Large intestine (tissue), 3 donors: ENCODE data around the gene OR6X1. TPM values are rescaled to one million over a fixed set of nuclear protein-coding genes. Genes with fewer than 3 reads are reported as not detected.
"Not testable (repeated sequence)": the region's sequence is repeated elsewhere in the genome, so short reads cannot be mapped to it uniquely, and the experiment has no call there.

Experiments used
- DNase-seq, 2 donors: peaks; one replicate each; pipeline versions ENCODE4 v3.0.0 to v3.0.0-alpha.2; 2013
- H3K27ac ChIP-seq: one replicate; pipeline ENCODE4 v1.5.1; 2013; ENCODE audit warnings: low read length
- H3K27me3 ChIP-seq: 2 replicates; pipeline ENCODE4 v1.6.1; 2013; ENCODE audit warnings: low read length; ENCODE audit not compliant: control insufficient read depth, insufficient read depth
- H3K36me3 ChIP-seq: 2 replicates; pipeline ENCODE4 v1.6.1; 2013; ENCODE audit warnings: low read length; ENCODE audit not compliant: control insufficient read depth, insufficient read depth
- H3K4me1 ChIP-seq: one replicate; pipeline ENCODE4 v1.6.1; 2013; ENCODE audit warnings: low read length; ENCODE audit not compliant: control insufficient read depth, insufficient read depth
- H3K4me3 ChIP-seq: one replicate; pipeline ENCODE4 v1.5.1; 2013; ENCODE audit warnings: low read length
- H3K9me3 ChIP-seq: one replicate; pipeline ENCODE4 v1.6.1; 2013; ENCODE audit warnings: mild to moderate bottlenecking, low read depth, low read length, moderate library complexity; ENCODE audit not compliant: control insufficient read depth
- WGBS: methylation state at CpG from one replicate; pipeline ENCODE4 v1.1.5; 2013; ENCODE audit warnings: low lambda C conversion rate; ENCODE audit not compliant: insufficient coverage; 5-methylcytosine and 5-hydroxymethylcytosine counted together
- polyA plus RNA-seq: library from polyadenylated mRNA; unstranded; fragments of 120-200 nt; gene quantifications from one replicate; pipeline ENCODE4 v1.2.1, GENCODE V29; 2013

OR6X1 gene
- polyA plus RNA-seq, 1 donor, result not detected

DNA sequence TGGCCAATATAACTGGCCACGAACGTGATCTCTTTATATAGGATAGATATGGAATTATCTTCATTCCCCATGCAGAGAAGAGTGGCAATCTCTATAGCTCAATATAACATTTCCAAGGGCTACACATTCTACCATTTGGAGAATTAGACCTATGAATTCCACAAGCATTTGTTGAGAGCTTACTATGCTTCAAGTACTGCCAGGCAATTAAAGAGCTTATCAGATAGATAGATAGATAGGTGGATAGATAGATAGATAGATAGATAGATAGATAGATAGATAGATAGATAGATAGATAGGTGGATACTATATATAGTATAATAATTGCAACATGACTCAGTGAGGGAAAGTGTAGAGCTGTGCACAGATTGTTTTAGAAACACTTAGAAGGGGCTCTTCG, 1.5 kb upstream of the OR6X1 start:
- Histone ChIP-seq H3K36me3 (no peaks in the 10 kb centered on the region), H3K9me3 (no peaks in the 10 kb centered on the region), H3K4me1 (no peaks in the 10 kb centered on the region), H3K27me3 (peaks cover 3% of the 10 kb centered on the region), H3K27ac (no peak overlapping the region), H3K4me3 (no peak overlapping the region)
- no peak for DNase-seq
- no CpG with 5 or more reads among the region's 3 CpGs for WGBS

DNA sequence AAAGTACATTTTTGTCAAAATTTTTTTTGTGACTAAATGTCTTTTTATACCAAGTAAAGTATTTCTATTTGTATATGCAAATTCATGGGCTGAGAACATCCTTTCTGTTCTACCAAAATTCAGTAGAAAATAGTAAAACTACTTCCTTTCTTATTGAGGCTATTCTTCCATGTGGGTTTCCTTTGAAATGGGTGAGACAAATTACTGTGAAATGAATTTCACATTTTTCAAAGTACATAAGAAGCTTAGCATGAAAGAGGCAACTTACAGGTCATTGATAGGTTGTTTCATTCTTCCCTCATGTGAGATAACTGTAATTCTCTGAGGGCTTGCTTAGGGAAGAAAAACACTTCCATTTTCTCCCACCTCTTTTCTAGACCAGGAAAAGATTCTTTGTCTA, 1.0 kb upstream of the OR6X1 start:
- no peaks in the 10 kb centered on the region for H3K9me3 ChIP-seq
- H3K27me3 ChIP-seq, result peaks cover 3% of the 10 kb centered on the region
- DNase-seq, result no peak
- no peaks in the 10 kb centered on the region for H3K36me3 ChIP-seq
- H3K4me1 ChIP-seq, result no peaks in the 10 kb centered on the region
- H3K4me3 ChIP-seq, result no peak overlapping the region
- H3K27ac ChIP-seq, result no peak overlapping the region

DNA sequence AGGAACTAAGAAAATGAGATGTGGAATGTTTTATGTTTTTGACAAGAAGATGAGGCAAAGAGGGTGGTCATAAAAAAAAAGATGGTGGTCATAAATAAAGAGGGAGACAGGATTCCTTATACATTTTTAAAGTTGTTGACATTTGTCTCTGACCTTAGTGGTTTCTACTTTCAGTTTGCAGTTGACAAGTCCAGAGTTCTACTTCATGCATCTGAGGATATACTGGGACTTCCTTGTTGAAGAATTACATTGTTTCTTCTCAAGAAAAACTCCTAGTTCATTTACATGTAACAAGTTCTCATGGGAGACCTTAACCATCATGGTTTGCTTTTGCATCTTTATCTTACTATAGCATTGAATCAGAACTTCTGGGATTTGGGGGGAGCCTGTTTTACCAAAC, 1.2 kb downstream of the OR6X1 start:
- Histone ChIP-seq H3K4me3 (no peak overlapping the region), H3K4me1 (no peaks in the 10 kb centered on the region), H3K9me3 (no peaks in the 10 kb centered on the region), H3K27ac (no peak overlapping the region), H3K27me3 (peaks cover 3% of the 10 kb centered on the region), H3K36me3 (no peaks in the 10 kb centered on the region)
- DNase-seq, result peak in 1 of 2 donors; percentile 33

DNA sequence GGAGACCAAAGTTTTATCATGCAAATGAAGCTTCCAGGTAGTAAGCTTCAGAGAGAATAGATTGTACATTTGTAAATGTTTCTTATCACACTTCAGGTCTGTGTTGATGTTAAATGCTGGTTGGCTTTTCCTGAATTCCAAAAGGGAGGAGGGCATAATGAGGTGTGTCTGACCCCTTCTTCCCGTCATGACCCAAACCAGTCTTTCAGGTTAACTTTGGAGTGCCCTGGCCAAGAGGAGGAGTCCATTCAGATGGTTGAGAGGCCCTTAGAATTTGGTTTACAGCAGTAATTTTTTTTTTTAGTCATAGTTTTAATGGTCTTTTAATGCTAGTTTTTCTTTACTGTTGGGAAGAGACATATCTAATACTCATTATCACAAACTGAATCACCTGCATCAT, 2.5 kb downstream of the OR6X1 start:
- Histone ChIP-seq H3K36me3 (no peaks in the 10 kb centered on the region), H3K27me3 (no peaks in the 10 kb centered on the region), H3K9me3 (no peaks in the 10 kb centered on the region), H3K4me3 (no peak overlapping the region), H3K4me1 (no peaks in the 10 kb centered on the region), H3K27ac (no peak overlapping the region)
- DNase-seq, result no peak
- WGBS, result no CpG with 5 or more reads among the region's 1 CpG

DNA sequence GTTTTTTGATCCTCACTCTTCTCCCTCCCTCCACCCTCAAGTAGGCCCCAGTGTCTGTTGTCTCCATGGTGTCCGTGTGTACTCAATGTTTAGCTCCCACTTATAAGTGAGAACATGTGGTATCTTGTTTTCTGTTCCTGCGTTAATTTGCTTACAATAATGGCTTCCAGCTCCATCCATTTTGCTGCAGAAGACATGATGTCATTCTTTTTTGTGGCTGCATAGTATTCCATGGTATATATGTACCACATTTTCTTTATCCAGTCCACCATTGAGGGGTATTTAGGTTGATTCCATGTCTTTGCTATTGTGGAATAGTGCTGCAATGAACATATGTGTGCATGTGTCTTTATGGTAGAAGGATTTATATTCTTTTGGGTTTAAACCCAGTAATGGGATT, 6.0 kb downstream of the OR6X1 start:
- not testable (repeated sequence) for H3K27ac ChIP-seq, H3K36me3 ChIP-seq, H3K4me1 ChIP-seq, H3K27me3 ChIP-seq, H3K4me3 ChIP-seq, H3K9me3 ChIP-seq, DNase-seq
- WGBS, result 86% methylated on average over 1 of the region's 2 CpGs

DNA sequence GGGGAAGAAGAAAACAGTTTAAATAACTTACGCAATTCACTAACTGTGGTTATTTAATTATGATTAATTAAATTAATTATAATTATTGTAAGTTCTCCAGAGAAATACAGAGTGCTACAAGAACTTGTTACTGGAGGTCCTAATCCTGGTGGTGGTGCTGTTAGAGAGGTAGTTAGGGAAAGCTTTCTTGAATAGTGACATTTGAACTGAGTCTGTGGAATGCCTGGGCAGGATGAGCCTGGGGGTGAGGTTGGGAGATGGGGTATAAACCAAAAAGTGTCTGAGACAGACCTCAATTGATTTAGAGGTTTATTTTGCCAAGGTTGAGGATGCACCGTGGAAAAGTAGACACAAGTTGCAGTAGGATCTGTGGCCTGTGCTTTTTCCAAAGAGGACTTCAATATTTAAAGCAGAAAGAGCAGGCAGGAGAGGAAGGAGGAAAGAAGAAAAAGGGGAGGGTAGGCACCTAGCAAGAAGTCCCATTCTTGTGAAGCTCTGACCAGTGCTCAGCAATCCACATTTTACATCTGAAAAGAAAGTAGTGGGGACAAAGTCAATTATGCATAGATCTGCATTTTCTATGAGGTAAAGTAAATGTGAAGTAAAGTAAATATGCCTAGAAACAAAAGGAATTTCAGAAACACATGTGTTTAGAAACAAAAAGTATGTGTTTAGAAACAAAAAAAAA, 8.4 kb downstream of the OR6X1 start:
- H3K4me1 ChIP-seq, result peaks cover 6% of the 10 kb centered on the region
- DNase-seq, result no peak
- no peak overlapping the region for H3K27ac ChIP-seq
- H3K36me3 ChIP-seq, result no peaks in the 10 kb centered on the region
- H3K4me3 ChIP-seq, result no peak overlapping the region
- no peaks in the 10 kb centered on the region for H3K9me3 ChIP-seq
- WGBS, result no CpG with 5 or more reads among the region's 2 CpGs
- H3K27me3 ChIP-seq, result peaks cover 3% of the 10 kb centered on the region

DNA sequence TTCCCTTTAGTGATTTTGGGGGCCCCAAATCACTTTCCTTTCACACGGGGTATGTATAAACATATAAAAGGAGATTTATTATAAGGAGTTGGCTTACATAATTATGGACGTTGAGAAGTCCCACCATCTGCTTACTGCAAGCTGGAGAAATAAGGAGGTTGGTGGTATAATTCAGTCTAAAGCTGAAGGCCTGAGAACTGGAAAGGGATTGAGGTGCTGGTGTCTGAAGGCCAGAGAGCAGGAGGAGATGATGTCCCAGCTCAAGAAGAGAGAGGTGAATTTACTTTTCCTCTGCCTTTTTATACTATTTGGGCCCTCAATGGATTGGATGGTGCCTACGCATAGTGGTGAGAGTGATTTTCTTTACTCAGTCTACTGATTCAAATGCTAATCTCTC, 11.6 kb downstream of the OR6X1 start:
- Histone ChIP-seq H3K4me3 (no peak overlapping the region), H3K27me3 (peaks cover 3% of the 10 kb centered on the region), H3K4me1 (peaks cover 6% of the 10 kb centered on the region), H3K9me3 (no peaks in the 10 kb centered on the region), H3K36me3 (peaks cover 7% of the 10 kb centered on the region), H3K27ac (no peak overlapping the region)
- no peak for DNase-seq
- 40% methylated on average over 1 of the region's 3 CpGs for WGBS

DNA sequence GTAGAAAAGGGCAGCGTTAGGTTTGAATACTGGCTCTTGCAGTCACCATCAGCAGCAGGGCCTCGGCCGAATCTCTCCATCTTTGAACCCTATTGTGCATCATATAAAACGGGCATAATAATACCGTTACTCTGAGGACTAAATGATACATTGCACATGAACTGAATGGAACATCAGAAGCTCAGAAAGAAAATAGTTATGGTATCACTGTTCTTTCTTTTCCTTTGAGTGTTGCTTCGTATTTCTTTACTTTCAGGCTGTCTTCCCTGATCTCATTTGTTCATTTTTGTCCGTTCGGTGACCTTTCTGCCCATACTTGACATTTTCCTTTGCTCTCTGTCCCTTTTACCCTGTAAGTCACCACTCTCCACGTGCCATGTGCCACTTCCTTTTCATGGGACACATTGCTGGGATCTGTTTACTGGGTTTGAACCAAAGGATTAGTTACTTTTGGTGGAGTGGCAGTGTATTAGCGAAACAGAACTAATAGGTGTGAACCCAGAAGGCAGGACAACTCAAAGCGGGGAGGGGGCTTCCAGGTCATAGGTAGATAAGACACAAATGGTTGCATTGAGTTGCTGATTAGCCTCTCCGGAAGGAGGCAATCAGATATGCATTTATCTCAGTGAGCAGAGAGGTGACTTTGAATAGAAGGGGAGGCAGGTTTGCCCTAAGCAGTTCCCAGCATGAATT, 12.1 kb downstream of the OR6X1 start:
- H3K9me3 ChIP-seq, result no peaks in the 10 kb centered on the region
- DNase-seq, result peak in 1 of 2 donors; percentile 8
- H3K27ac ChIP-seq, result no peak overlapping the region
- peaks cover 7% of the 10 kb centered on the region for H3K36me3 ChIP-seq
- H3K27me3 ChIP-seq, result peaks cover 3% of the 10 kb centered on the region
- WGBS, result 15% methylated on average over 3 of the region's 12 CpGs
- peak overlapping the region; percentile 86 for H3K4me3 ChIP-seq
- peaks cover 6% of the 10 kb centered on the region for H3K4me1 ChIP-seq

DNA sequence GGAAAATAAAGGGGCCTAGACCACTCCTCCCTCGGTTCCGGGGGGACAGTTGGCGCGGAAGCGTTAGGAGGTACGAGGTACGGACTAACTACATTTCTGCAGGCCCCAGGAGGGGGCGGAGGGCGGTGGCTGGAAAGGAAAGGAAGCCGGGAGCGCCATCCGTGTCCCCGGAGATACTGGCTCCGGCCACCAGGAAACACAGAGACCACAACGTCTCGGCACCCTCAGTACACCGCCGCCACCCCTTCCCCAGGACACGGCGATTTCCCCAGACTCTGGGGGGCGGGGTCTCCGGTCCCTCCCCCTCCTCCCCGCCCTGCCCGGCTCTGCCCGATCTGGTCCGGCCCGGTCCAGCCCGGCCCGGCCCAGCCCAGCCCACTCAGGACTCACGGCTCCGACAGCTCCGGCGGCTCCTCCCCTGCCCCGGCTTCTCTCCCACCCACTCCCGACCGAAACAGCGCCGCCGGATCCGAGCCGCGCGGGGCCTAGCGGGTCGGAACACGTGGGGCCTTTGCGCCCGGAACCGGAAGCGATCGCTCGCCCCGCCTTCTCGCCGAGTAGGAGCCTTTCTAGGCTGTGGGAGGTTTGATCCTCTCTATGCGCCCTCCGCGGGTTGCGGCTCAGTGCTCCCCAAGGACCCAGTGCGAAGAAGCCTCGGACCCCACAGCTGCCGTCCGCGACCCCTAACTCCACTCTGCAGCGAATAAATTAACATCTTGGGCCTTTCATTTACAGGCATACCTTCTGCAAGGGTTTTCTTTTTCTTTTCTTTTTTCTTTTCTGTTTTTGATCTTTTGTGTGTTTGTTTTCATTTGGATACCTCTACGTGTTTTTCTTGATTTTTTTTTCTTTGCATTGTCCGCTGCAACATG, 12.9 kb downstream of the OR6X1 start, which contains the start of gene ZNF202:
Gene ZNF202, minus strand, starts transcription at position 502 of the 872 bp plus-strand sequence. CDS start 10,772 bp downstream, outside the sequence.
- Histone ChIP-seq H3K27me3 (peaks cover 3% of the 10 kb centered on the region), H3K27ac (peak within 1 kb of the TSS; percentile 51), H3K9me3 (no peaks in the 10 kb centered on the region), H3K36me3 (peaks cover 7% of the 10 kb centered on the region), H3K4me3 (peak within 1 kb of the TSS; percentile 86), H3K4me1 (peaks cover 6% of the 10 kb centered on the region)
- DNase-seq, result peak; percentile 81 to 91
- WGBS, result 0% methylated on average over 3 of the region's 67 CpGs

DNA sequence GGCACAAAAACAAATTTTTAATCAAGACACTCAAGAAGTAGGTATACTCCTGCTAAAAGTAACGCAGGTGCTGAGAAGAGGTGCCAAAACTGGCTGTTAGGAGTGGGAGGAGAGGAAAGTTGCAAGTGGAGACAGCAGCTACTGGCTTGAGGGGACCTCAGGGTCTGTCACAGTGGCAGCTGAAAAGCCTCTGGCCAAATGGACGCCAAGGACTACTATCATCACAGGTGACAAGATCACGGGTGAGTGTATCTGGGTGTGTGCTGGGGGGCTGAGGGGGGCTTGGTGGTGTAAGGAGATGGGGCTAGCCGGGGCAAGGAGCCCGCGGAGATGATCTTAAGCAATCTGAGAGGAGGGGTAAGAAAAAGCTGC, 13.5 kb downstream of the OR6X1 start:
- Histone ChIP-seq H3K4me1 (peaks cover 6% of the 10 kb centered on the region), H3K9me3 (no peaks in the 10 kb centered on the region), H3K36me3 (peaks cover 7% of the 10 kb centered on the region), H3K27me3 (peaks cover 3% of the 10 kb centered on the region), H3K27ac (peak overlapping the region; percentile 51), H3K4me3 (peak overlapping the region; percentile 86)
- peak in 1 of 2 donors; percentile 31 for DNase-seq
- WGBS, result no CpG with 5 or more reads among the region's 6 CpGs
